Activated CD8-positive, alpha-beta memory T cell treated with anti-CD3 and anti-CD28 coated beads for 48 hours (primary cell): Measurements from ENCODE around the gene IL3.

Experiments
- DNase-seq, 3 experiments: peaks; one replicate each; pipeline ENCODE4 v3.0.0-alpha.2; 2020; ENCODE audit warnings: low read depth in 2 of 3, low spot score in 2 of 3

Gene IL3

GRCh38 chr5:132072070-132072469, 11.6 kb downstream of the IL3 start:
- no peak for DNase-seq

GRCh38 chr5:132072528-132072927, 12.1 kb downstream of the IL3 start:
- no peak for DNase-seq

- no peak for DNase-seq
These were observed 13.0 kb downstream of the IL3 start, which contains the start of gene CSF2 for GRCh38 chr5:132073231-132074013. CSF2 (plus strand) TSS chr5:132073789; CDS start chr5:132073824, 35 bp downstream.

GRCh38 chr5:132074091-132074771, 13.8 kb downstream of the IL3 start:
- no peak for DNase-seq

- DNase-seq: no peak
These were observed 14.6 kb downstream of the IL3 start for GRCh38 chr5:132074772-132075718.

- DNase-seq: no peak
These were observed 15.2 kb downstream of the IL3 start for GRCh38 chr5:132075719-132076077.

GRCh38 chr5:132076202-132076830, 15.9 kb downstream of the IL3 start:
- no peak for DNase-seq

GRCh38 chr5:132076983-132077382, 16.5 kb downstream of the IL3 start:
- DNase-seq: no peak

- no peak for DNase-seq
These were observed 18.6 kb downstream of the IL3 start for GRCh38 chr5:132079081-132079480.

GRCh38 chr5:132079619-132080018, 19.2 kb downstream of the IL3 start:
- no peak for DNase-seq

- no peak for DNase-seq
These were observed 20.1 kb downstream of the IL3 start for GRCh38 chr5:132080595-132080994.

- no peak for DNase-seq
These were observed 21.0 kb downstream of the IL3 start for GRCh38 chr5:132081458-132081857.

GRCh38 chr5:132082329-132083023, 22.0 kb downstream of the IL3 start:
- DNase-seq: no peak

GRCh38 chr5:132083071-132083678, 22.7 kb downstream of the IL3 start:
- no peak for DNase-seq

GRCh38 chr5:132085686-132086085, 25.2 kb downstream of the IL3 start:
- DNase-seq: no peak

- no peak for DNase-seq
These were observed 25.9 kb downstream of the IL3 start for GRCh38 chr5:132086277-132086794.

GRCh38 chr5:132087176-132087575, 26.7 kb downstream of the IL3 start:
- no peak for DNase-seq

- DNase-seq: no peak
These were observed 27.2 kb downstream of the IL3 start for GRCh38 chr5:132087661-132088060.

- DNase-seq: no peak
These were observed 28.9 kb downstream of the IL3 start for GRCh38 chr5:132089363-132089762.

GRCh38 chr5:132090107-132090506, 29.7 kb downstream of the IL3 start:
- DNase-seq: no peak
